ENCODE measurements around the gene IL4I1. TPM values are rescaled to one million over a fixed set of nuclear protein-coding genes. Genes with fewer than 3 reads are reported as not detected.

Gene IL4I1
- polyA plus RNA-seq, 1 donor (not counting 4 experiments of a cell fraction or from before 2014, with no cell fraction given), result 0.13 TPM

DNA sequence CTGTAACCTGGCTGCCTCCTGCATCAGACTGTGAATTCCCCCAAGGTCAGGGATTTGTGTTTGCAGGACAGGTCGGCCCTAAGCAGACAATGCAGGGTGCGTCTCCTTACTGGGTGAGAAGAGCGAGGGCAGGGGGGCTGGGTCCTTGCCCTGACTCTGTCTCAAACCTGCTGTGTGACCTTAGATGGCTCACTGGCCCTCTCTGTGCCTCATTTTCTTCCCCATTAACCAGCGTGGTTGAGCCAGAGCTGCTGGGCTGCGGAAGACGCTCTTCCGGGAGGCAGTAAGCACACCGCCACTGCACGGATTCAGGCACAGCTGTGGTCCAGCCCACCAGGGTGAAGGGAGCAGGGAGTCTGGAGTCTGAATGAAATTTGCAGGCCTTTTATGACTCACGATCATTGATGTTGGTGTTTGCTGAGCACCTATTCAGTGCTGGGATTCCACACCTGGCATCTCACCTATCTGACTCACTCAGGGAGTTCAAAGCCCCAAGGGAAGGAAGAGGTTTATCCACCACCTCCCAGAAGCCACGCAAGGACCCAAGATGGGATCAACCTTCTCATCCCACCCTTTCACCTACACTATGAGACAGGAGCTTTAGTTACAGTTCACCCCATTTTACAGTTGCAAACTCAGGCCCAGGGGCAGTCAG is 22.1 kb downstream of the IL4I1 start:
- TF ChIP-seq CTCF (optimal IDR thresholded peaks at IDR 0.05 in 1 of 3, IDR thresholded peaks at IDR 0.05 in 1 of 3, conservative IDR thresholded peaks at IDR 0.05 in 1 of 3; ENCODE audit: extremely low read depth in 1 of 3, insufficient read depth in 2 of 3, low read length in 3 of 3) (no peak), EZH2 (IDR thresholded peaks at IDR 0.05; ENCODE audit: low read length) (no peak)
- Histone ChIP-seq H3K9ac (ENCODE audit: control insufficient read depth, extremely low read depth, insufficient read depth, low read length) (peak overlapping the region; percentile 99), H3K27me3 (ENCODE audit: control insufficient read depth, extremely low read depth, insufficient read depth, low read length) (no peaks in the 10 kb centered on the region), H3K4me2 (ENCODE audit: control insufficient read depth, extremely low read depth, insufficient read depth, low read depth, low read length) (peak overlapping the region; percentile 90), H3K9me1 (ENCODE audit: control insufficient read depth, extremely low read depth, insufficient read depth, low read length) (no peaks in the 10 kb centered on the region), H3K36me3 (ENCODE audit: control insufficient read depth in 2 of 2, extremely low read depth in 1 of 2, insufficient read depth in 2 of 2, low read length in 2 of 2) (peaks cover 18 to 24% of the 10 kb centered on the region in 2 experiments), H3K4me3 (ENCODE audit: control insufficient read depth in 2 of 3, extremely low read depth in 1 of 3, insufficient read depth in 2 of 3, low read depth in 1 of 3, low read length in 3 of 3) (peak overlapping the region in 2 of 3 experiments; percentile 50 to 92), H3K79me2 (ENCODE audit: control insufficient read depth, insufficient read depth, low read length) (peaks cover 36% of the 10 kb centered on the region), H2AFZ (ENCODE audit: control insufficient read depth, low read length) (no peak overlapping the region), H3K4me1 (ENCODE audit: control insufficient read depth, extremely low read depth, insufficient read depth, low read length) (peaks cover 30% of the 10 kb centered on the region), H3K9me3 (ENCODE audit: control insufficient read depth, low read depth, low read length) (no peaks in the 10 kb centered on the region), H3K27ac (ENCODE audit: control insufficient read depth, insufficient read depth, low read length) (peak overlapping the region; percentile 100), H4K20me1 (ENCODE audit: control insufficient read depth, extremely low read depth, insufficient read depth, low read length) (no peaks in the 10 kb centered on the region)
- DNase-seq (ENCODE audit: low read depth, low spot score) (peak; percentile 74), FAIRE-seq (peak; percentile 32)
- dilution Hi-C loops (cut with MboI; ENCODE audit: extremely low pct_ligation_motif_present, low sequenced_read_pairs), result no loop called here

DNA sequence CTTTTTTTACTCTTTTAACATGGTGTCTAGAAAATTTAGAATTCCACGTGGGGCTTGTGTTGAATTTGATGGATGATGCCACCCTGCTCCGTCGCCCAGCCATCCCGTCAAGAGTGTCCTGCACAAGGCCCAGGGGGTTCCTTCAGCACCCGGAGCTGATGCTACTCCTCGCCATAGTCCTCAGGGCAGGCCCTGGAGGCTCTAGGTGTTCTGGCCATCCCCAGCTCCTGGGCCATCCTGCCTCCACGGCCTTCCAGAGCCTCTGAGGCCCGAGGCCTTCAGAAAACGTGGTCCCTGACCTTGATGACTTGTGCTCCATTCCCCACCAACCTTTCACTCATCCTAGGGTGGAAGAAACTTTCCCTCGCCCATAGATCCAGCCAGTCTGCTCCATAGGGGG is 22.9 kb downstream of the IL4I1 start:
- DNase-seq (ENCODE audit: low read depth, low spot score) (no peak), FAIRE-seq (no peak)
- H3K9ac ChIP-seq (ENCODE audit: control insufficient read depth, extremely low read depth, insufficient read depth, low read length), result no peak overlapping the region
- dilution Hi-C loops (cut with MboI; ENCODE audit: extremely low pct_ligation_motif_present, low sequenced_read_pairs), result no loop called here
- TF ChIP-seq CTCF (optimal IDR thresholded peaks at IDR 0.05 in 1 of 3, IDR thresholded peaks at IDR 0.05 in 1 of 3, conservative IDR thresholded peaks at IDR 0.05 in 1 of 3; ENCODE audit: extremely low read depth in 1 of 3, insufficient read depth in 2 of 3, low read length in 3 of 3) (no peak), EZH2 (IDR thresholded peaks at IDR 0.05; ENCODE audit: low read length) (no peak)
- H3K9me3 ChIP-seq (ENCODE audit: control insufficient read depth, low read depth, low read length), result no peaks in the 10 kb centered on the region
- H3K27ac ChIP-seq (ENCODE audit: control insufficient read depth, insufficient read depth, low read length), result no peak overlapping the region
- no peaks in the 10 kb centered on the region for H4K20me1 ChIP-seq (ENCODE audit: control insufficient read depth, extremely low read depth, insufficient read depth, low read length)
- H3K79me2 ChIP-seq (ENCODE audit: control insufficient read depth, insufficient read depth, low read length), result peaks cover 31% of the 10 kb centered on the region
- H3K4me3 ChIP-seq (ENCODE audit: control insufficient read depth in 2 of 3, extremely low read depth in 1 of 3, insufficient read depth in 2 of 3, low read depth in 1 of 3, low read length in 3 of 3), result no peak overlapping the region
- no peaks in the 10 kb centered on the region for H3K27me3 ChIP-seq (ENCODE audit: control insufficient read depth, extremely low read depth, insufficient read depth, low read length)
- H3K4me1 ChIP-seq (ENCODE audit: control insufficient read depth, extremely low read depth, insufficient read depth, low read length), result peaks cover 29% of the 10 kb centered on the region
- H3K9me1 ChIP-seq (ENCODE audit: control insufficient read depth, extremely low read depth, insufficient read depth, low read length), result no peaks in the 10 kb centered on the region
- peaks cover 15 to 24% of the 10 kb centered on the region in 2 experiments for H3K36me3 ChIP-seq (ENCODE audit: control insufficient read depth in 2 of 2, extremely low read depth in 1 of 2, insufficient read depth in 2 of 2, low read length in 2 of 2)
- no peak overlapping the region for H2AFZ ChIP-seq (ENCODE audit: control insufficient read depth, low read length)
- H3K4me2 ChIP-seq (ENCODE audit: control insufficient read depth, extremely low read depth, insufficient read depth, low read depth, low read length), result no peak overlapping the region

Data from keratinocyte (primary cell).